ENCODE data around the gene PNPLA5.

GRCh38 chr22:43878831-43879550 is 12.8 kb downstream of the PNPLA5 start:
- TF ChIP-seq CREB5 (CRISPR knock-in tag; IDR thresholded peaks at IDR 0.05; ENCODE audit: low read depth), result no peak
- no peak for TF ChIP-seq ESRRG (CRISPR knock-in tag; IDR thresholded peaks at IDR 0.05)
- TF ChIP-seq RARB (CRISPR knock-in tag; IDR thresholded peaks at IDR 0.05), result no peak
- TF ChIP-seq TSHZ2 (CRISPR knock-in tag; IDR thresholded peaks at IDR 0.05), result no peak
- TF ChIP-seq ZC3H10 (CRISPR knock-in tag; IDR thresholded peaks at IDR 0.05), result no peak
- no peak for TF ChIP-seq ZFP3 (CRISPR knock-in tag; IDR thresholded peaks at IDR 0.05)
- no peak for TF ChIP-seq BACH2 (CRISPR knock-in tag; IDR thresholded peaks at IDR 0.05; ENCODE audit: borderline replicate concordance)
- no peak for TF ChIP-seq ZNF565 (CRISPR knock-in tag; conservative IDR thresholded peaks at IDR 0.05; ENCODE audit: low read depth)
- TF ChIP-seq ZNF8 (CRISPR knock-in tag; IDR thresholded peaks at IDR 0.05), result no peak
- no peak for TF ChIP-seq PATZ1 (CRISPR knock-in tag; IDR thresholded peaks at IDR 0.05; ENCODE audit: borderline replicate concordance)

Measured in SK-N-SH treated with all-trans-retinoic acid at 6 μM for 48 hours (cell line).